22Rv1 (cell line): ENCODE measurements around the gene VPS33A.

Experiments
- CTCF ChIP-seq: fragments of 450-650 bp; IDR thresholded peaks from 2 replicates; pipeline ENCODE4 v1.5.1; 2017; ENCODE audit warnings: mild to moderate bottlenecking
- ZFX ChIP-seq: fragments of 450-650 bp; IDR thresholded peaks from 2 replicates; pipeline ENCODE4 v1.6.1; 2017; ENCODE audit warnings: antibody characterized with exemption, borderline replicate concordance

GRCh38 chr12:122205053-122205925, 61.0 kb downstream of the VPS33A start:
- no peak for TF ChIP-seq CTCF
- TF ChIP-seq ZFX, result no peak
